ENCODE data around the gene SENP1.

DNA sequence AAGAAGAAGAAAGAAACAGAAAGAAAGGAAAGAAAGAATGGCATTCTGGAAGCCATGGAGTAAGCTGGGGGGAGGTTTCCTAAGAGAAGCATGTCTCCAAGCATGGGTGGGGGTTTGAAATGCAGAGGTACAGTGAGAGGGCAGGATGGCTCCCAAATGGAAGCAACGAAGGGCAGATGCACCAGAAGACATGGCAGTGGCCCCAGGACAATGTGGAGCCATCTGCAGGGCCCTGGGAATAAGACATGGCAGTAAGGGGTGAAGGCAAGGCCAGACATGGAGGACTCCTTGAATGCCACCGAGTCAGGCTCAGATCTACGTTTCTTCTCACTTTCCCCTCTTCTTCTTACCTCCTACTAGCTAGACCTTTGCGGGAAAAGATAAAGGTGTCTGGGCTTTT, 96.9 kb downstream of the SENP1 start:
- TF ChIP-seq CREB1 (CRISPR knock-in tag; IDR thresholded peaks at IDR 0.05; ENCODE audit: low read depth) (no peak), JUNB (IDR thresholded peaks at IDR 0.05; ENCODE audit: unreplicated experiment) (no peak), EZH2phosphoT487 (IDR thresholded peaks at IDR 0.05; ENCODE audit: unreplicated experiment) (no peak), POLR2AphosphoS5 (IDR thresholded peaks at IDR 0.05; ENCODE audit: low read depth) (no peak), ZNF331 (CRISPR knock-in tag; IDR thresholded peaks at IDR 0.05; ENCODE audit: low read depth) (no peak)
- TF ChIP-seq, protein P1, sequence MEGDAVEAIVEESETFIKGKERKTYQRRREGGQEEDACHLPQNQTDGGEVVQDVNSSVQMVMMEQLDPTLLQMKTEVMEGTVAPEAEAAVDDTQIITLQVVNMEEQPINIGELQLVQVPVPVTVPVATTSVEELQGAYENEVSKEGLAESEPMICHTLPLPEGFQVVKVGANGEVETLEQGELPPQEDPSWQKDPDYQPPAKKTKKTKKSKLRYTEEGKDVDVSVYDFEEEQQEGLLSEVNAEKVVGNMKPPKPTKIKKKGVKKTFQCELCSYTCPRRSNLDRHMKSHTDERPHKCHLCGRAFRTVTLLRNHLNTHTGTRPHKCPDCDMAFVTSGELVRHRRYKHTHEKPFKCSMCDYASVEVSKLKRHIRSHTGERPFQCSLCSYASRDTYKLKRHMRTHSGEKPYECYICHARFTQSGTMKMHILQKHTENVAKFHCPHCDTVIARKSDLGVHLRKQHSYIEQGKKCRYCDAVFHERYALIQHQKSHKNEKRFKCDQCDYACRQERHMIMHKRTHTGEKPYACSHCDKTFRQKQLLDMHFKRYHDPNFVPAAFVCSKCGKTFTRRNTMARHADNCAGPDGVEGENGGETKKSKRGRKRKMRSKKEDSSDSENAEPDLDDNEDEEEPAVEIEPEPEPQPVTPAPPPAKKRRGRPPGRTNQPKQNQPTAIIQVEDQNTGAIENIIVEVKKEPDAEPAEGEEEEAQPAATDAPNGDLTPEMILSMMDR (conservative IDR thresholded peaks at IDR 0.05; ENCODE audit: low read depth in 2 of 2), result peak in 1 of 2 experiments; percentile 42; a peak in 3 of 4 replicates
